AG09309 (cell line): ENCODE results near the gene PASK.

Experiments
- DNase-seq: peaks from one replicate; pipeline ENCODE4 v3.0.0-alpha.2; 2010; ENCODE audit warnings: low read depth
- H3K4me3 ChIP-seq: 2 replicates; pipeline ENCODE4 v1.5.1; 2011; ENCODE audit warnings: mild to moderate bottlenecking, low read depth, low read length, moderate library complexity; ENCODE audit not compliant: control insufficient read depth
- CTCF ChIP-seq: IDR thresholded peaks from 2 replicates; pipeline ENCODE4 v1.5.1; 2011; ENCODE audit warnings: mild to moderate bottlenecking, low read depth, low read length, inconsistent platforms; ENCODE audit not compliant: insufficient read depth, control insufficient read depth; ENCODE audit errors: missing control alignments

PASK gene

DNA sequence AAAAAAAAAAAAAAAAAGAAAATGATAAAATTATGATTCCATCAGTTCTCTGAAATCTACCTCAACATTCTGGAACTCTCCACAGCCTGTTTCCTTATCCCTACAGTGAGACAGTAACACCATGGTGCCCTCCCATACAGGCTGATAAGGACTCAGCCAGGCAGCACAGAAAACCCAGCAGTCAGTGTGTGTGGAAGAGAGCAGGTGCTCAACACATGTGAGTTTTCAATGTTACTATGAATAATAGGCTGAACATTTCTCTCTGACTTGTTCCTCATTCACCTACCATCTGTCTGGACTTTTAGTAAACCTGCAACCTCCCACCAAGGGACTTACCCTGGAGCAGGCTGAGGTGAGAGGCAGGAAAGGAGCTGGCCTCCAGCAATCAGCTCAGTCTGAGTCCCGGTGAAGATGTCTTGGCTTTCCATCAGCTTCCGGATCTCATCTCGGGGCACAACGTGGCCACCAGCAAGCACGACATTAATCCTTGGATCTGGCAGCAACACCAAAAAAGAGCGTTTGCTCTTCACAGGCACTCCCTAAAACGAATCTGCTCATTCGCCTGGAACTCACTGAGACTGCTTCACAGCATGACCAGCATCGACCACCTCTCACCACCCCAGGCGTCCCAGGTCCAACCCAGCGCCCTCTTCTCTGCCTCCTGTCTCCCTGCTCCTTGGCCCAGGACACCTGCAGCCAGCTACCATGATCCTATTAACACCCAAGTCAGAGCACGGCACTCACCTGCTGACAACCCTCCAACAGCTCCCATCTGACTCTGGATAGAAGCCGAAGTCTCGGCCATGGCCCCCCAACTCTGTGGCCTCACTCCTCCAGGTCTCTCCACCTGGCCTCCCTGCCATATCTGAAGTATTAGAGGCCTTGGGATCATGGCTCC lies 16.5 kb downstream of the PASK start:
- H3K4me3 ChIP-seq = no peak overlapping the region
- no peak for TF ChIP-seq CTCF
- no peak for DNase-seq

DNA sequence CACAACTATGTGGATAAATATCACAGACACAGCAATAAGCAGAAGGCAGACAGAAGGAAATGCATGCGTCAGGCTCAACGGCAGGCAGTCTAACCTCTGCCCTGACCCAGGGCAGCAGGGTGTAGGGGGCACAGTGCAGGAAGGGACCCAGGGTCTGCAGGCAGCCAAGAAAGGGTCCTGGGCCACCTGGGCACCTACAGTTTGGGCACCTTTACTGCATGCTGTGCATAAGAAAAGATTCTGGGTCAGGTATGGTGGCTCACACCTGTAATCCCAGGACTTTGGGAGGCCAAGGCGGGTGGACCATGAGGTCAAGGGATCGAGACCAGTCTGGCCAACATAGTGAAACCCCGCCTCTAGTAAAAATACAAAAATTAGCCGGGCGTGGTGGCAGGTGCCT lies 17.7 kb downstream of the PASK start:
- no peak for DNase-seq
- TF ChIP-seq CTCF = no peak
- H3K4me3 ChIP-seq = no peak overlapping the region

GRCh38 chr2:241130316-241130715 lies 19.0 kb downstream of the PASK start:
- TF ChIP-seq CTCF = no peak
- DNase-seq = no peak
- no peak overlapping the region for H3K4me3 ChIP-seq

- DNase-seq = no peak
- TF ChIP-seq CTCF = no peak
- H3K4me3 ChIP-seq = no peak overlapping the region
Observed at GRCh38 chr2:241129086-241129871, 20.0 kb downstream of the PASK start.

DNA sequence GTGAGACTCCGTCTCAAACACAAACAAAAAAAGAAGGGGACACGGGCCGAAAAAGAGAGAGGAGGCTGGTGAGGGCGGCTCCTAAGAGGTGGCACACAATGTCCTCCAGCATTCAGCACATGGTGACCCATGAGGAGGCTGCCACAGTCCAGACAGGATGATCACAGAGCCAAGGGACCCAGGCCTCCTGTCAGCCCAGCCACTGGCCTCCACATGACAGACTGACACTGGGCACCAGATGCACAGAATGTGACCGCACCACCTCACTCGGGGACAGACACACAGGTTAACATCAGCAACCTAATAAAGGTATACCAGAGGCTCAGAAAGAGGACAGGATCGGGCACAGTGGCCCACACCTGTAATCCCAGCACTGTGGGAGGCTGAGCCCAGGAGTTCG lies 21.0 kb downstream of the PASK start:
- no peak overlapping the region for H3K4me3 ChIP-seq
- TF ChIP-seq CTCF = no peak
- no peak for DNase-seq

- TF ChIP-seq CTCF = no peak
- no peak overlapping the region for H3K4me3 ChIP-seq
- DNase-seq = no peak
Observed at GRCh38 chr2:241126771-241127202, 22.5 kb downstream of the PASK start.
